SU-DHL-6 (cell line): ENCODE measurements around the gene PTPRN2.

Experiments used
- H2AFZ ChIP-seq: fragments of 200-600 bp; sonication (generic); 2 replicates; pipeline ENCODE4 v1.6.1; 2014; ENCODE audit warnings: low read depth, mild to moderate bottlenecking, moderate library complexity, mixed read lengths, antibody characterized with exemption, low read length; ENCODE audit not compliant: severe bottlenecking
- H3F3A ChIP-seq: fragments of 200-600 bp; shearing (Covaris generic); 2 replicates; pipeline ENCODE4 v1.6.0; 2016; ENCODE audit warnings: antibody characterized with exemption, mild to moderate bottlenecking; ENCODE audit not compliant: insufficient read depth
- H3K27ac ChIP-seq: fragments of 200-600 bp; sonication (generic); 2 replicates; pipeline ENCODE4 v1.5.1; 2016; ENCODE audit warnings: low read depth, mild to moderate bottlenecking, low read length, moderate library complexity, mixed read lengths
- H3K27me3 ChIP-seq: fragments of 200-600 bp; sonication (generic), shearing (Covaris generic); 2 replicates; pipeline ENCODE4 v1.6.0; 2014; ENCODE audit warnings: mild to moderate bottlenecking, low read length
- H3K36me3 ChIP-seq: fragments of 200-600 bp; sonication (generic); 2 replicates; pipeline ENCODE4 v1.6.1; 2014; ENCODE audit warnings: mild to moderate bottlenecking, low read length, mixed read lengths
- H3K4me2 ChIP-seq: fragments of 300-600, 200-600 bp; shearing (Covaris generic), sonication (generic); 2 replicates; pipeline ENCODE4 v1.6.0; 2014; ENCODE audit warnings: low read length, low read depth, mild to moderate bottlenecking; ENCODE audit not compliant: poor library complexity, severe bottlenecking
- H3K4me3 ChIP-seq: fragments of 200-600 bp; sonication (generic); 2 replicates; pipeline ENCODE4 v1.5.1; 2014; ENCODE audit warnings: antibody characterized with exemption, low read length, mild to moderate bottlenecking, mixed read lengths; ENCODE audit not compliant: insufficient read depth, poor library complexity, severe bottlenecking
- H3K79me2 ChIP-seq: fragments of 200-600 bp; sonication (generic); 2 replicates; pipeline ENCODE4 v1.6.1; 2014; ENCODE audit warnings: mild to moderate bottlenecking, low read length, moderate library complexity; ENCODE audit not compliant: insufficient read depth
- H3K9ac ChIP-seq: fragments of 200-600 bp; sonication (generic); 2 replicates; pipeline ENCODE4 v1.7.0; 2014; ENCODE audit warnings: mild to moderate bottlenecking, low read length
- H3K9me2 ChIP-seq: fragments of 200-600 bp; sonication (generic); replicated peaks from 2 replicates; pipeline ENCODE4 v1.6.1; 2014; ENCODE audit warnings: low read length; ENCODE audit not compliant: insufficient read depth
- H3K9me3 ChIP-seq: fragments of 200-600 bp; sonication (generic); 2 replicates; pipeline ENCODE4 v1.6.1; 2014; ENCODE audit warnings: low read length, mixed read lengths; ENCODE audit not compliant: insufficient read depth
- H4K20me1 ChIP-seq: fragments of 200-600 bp; sonication (generic); 2 replicates; pipeline ENCODE4 v1.6.1; 2014; ENCODE audit warnings: low read depth, mild to moderate bottlenecking, antibody characterized with exemption, low read length, moderate library complexity, mixed read lengths
- CTCF ChIP-seq: fragments of 200-600 bp; sonication (generic); IDR thresholded peaks from one replicate; pipeline ENCODE4 v1.5.1; 2017; ENCODE audit warnings: antibody characterized with exemption, mild to moderate bottlenecking, low read length, moderate library complexity; ENCODE audit not compliant: insufficient read depth, poor library complexity, severe bottlenecking
- EZH2phosphoT487 ChIP-seq: fragments of 200-600 bp; sonication (generic), shearing (Covaris generic); conservative IDR thresholded peaks from 2 replicates; pipeline ENCODE4 v1.6.1; 2018; ENCODE audit warnings: mild to moderate bottlenecking, antibody characterized with exemption, low read length, moderate library complexity, mixed read lengths

Gene PTPRN2

GRCh38 chr7:158186864-158187693 is 400.5 kb downstream of the PTPRN2 start:
- Histone ChIP-seq H2AFZ (no peak overlapping the region), H3K4me3 (no peak overlapping the region), H3K9ac (no peak overlapping the region), H3K9me3 (no peaks in the 10 kb centered on the region), H3F3A (no peaks in the 10 kb centered on the region), H3K9me2 (no peaks in the 10 kb centered on the region), H3K27me3 (no peaks in the 10 kb centered on the region), H3K4me2 (no peak overlapping the region), H3K27ac (no peak overlapping the region), H3K79me2 (no peaks in the 10 kb centered on the region), H3K36me3 (no peaks in the 10 kb centered on the region), H4K20me1 (no peaks in the 10 kb centered on the region)
- TF ChIP-seq CTCF: no peak
- no peak for TF ChIP-seq EZH2phosphoT487

- H3K4me2 ChIP-seq: no peak overlapping the region
- no peaks in the 10 kb centered on the region for H3K9me2 ChIP-seq
- TF ChIP-seq EZH2phosphoT487 (no peak), CTCF (no peak)
- H3K27me3 ChIP-seq: no peaks in the 10 kb centered on the region
- H3K4me3 ChIP-seq: no peak overlapping the region
- H3K9ac ChIP-seq: no peak overlapping the region
- no peak overlapping the region for H3K27ac ChIP-seq
- H2AFZ ChIP-seq: no peak overlapping the region
- no peaks in the 10 kb centered on the region for H3F3A ChIP-seq
- H3K36me3 ChIP-seq: no peaks in the 10 kb centered on the region
- no peaks in the 10 kb centered on the region for H3K79me2 ChIP-seq
- H4K20me1 ChIP-seq: no peaks in the 10 kb centered on the region
- H3K9me3 ChIP-seq: no peaks in the 10 kb centered on the region
Observed at GRCh38 chr7:158186406-158186805, 401.2 kb downstream of the PTPRN2 start.

DNA sequence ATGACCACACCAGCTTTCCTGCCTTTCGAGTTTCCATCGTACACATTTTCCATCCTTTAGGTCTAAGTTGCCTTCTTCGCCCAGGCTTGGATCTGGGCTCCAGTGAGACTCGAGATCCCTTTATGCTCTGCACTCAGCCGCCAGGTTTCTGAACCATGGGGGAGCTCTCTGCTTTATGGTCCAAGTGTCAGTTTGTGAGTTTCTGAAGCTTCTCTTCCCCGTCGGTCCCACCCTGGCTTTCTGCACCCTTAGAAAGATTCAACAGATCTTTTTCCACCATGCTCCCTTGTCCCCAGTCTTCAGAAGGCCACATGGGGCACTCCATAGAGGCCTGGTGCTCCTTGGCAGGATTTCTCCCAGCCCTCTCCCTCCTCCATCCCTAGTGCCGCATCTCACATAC is 402.0 kb downstream of the PTPRN2 start:
- no peak for TF ChIP-seq EZH2phosphoT487
- no peak for TF ChIP-seq CTCF
- Histone ChIP-seq H3F3A (no peaks in the 10 kb centered on the region), H3K4me2 (no peak overlapping the region), H4K20me1 (no peaks in the 10 kb centered on the region), H3K9ac (no peak overlapping the region), H3K9me3 (no peaks in the 10 kb centered on the region), H3K79me2 (no peaks in the 10 kb centered on the region), H3K36me3 (no peaks in the 10 kb centered on the region), H2AFZ (no peak overlapping the region), H3K9me2 (no peaks in the 10 kb centered on the region), H3K27me3 (no peaks in the 10 kb centered on the region), H3K4me3 (no peak overlapping the region), H3K27ac (no peak overlapping the region)
